HCT116 (cell line): ENCODE measurements around the gene C1orf141. TPM values are rescaled to one million over a fixed set of nuclear protein-coding genes. Genes with fewer than 3 reads are reported as not detected.

Source experiments
- ATAC-seq: fragments of 200-7000 bp; cut with Tn5 transposase; 2 replicates; pipeline ENCODE4 v1.9.1; 2020; ENCODE audit warnings: mild to moderate bottlenecking, moderate library complexity
- BruUV-seq: library from RNA; stranded (reverse); fragments of 400-500 nt; replicated peaks from 2 replicates; lab custom pipeline; 2021; lab: Mats Ljungman, UMichigan
- CTCF ChIA-PET: fragments of 300-600 bp; sonication (Branson Sonifier 250); formaldehyde crosslinking; loops from one replicate; lab custom pipeline; 2021; ENCODE audit warnings: antibody characterized with exemption; lab: Charles Lee
- POLR2A ChIA-PET: fragments of 300-600, 350-600 bp; sonication (Branson Sonifier 250); formaldehyde crosslinking; loops from one replicate; lab custom pipeline; 2021; ENCODE audit warnings: antibody characterized with exemption; lab: Charles Lee
- RAD21 ChIA-PET, 2 experiments: fragments of 300-600 bp; sonication (Branson Sonifier 250); formaldehyde crosslinking; loops; one replicate each; lab custom pipeline; 2023; ENCODE audit warnings: low total read pairs in 2 of 2; ENCODE audit not compliant: uncharacterized antibody in 2 of 2, unreplicated experiment in 2 of 2, low non-redundant PET in 1 of 2; lab: Charles Lee
- DNase-seq: peaks from one replicate; pipeline ENCODE4 v3.0.0-alpha.2; 2010; ENCODE audit warnings: low read depth, low spot score
- H2AFZ ChIP-seq: fragments of 200-600 bp; shearing (Covaris generic), sonication (generic); 2 replicates; pipeline ENCODE4 v1.6.1; 2017; ENCODE audit warnings: low read depth, mixed run types, mixed read lengths, antibody characterized with exemption, low read length; ENCODE audit not compliant: poor library complexity, severe bottlenecking
- H3K27ac ChIP-seq: 2 replicates; pipeline ENCODE4 v1.5.1; 2012; ENCODE audit warnings: low read depth, low read length
- H3K27me3 ChIP-seq: fragments of 200-600 bp; sonication (generic); 2 replicates; pipeline ENCODE4 v1.6.1; 2016; ENCODE audit warnings: mixed run types, low read length, mixed read lengths; ENCODE audit not compliant: insufficient read depth
- H3K36me3 ChIP-seq, 2 experiments: fragments of 200-500 bp in 1 of 2; fragments of 200-600 bp in 1 of 2; sonication (Bioruptor generic) in 1 of 2; sonication (generic) in 1 of 2; 2 replicates each; pipeline versions ENCODE4 v1.5.1 to v1.6.1; 2014 to 2016; ENCODE audit warnings: low read length in 2 of 2, inconsistent platforms in 1 of 2, mixed read lengths in 1 of 2, mixed run types in 1 of 2; ENCODE audit not compliant: insufficient read depth in 2 of 2, control insufficient read depth in 1 of 2
- H3K4me1 ChIP-seq, 2 experiments: fragments of 200-600 bp in 1 of 2; sonication (generic) in 1 of 2; 2 replicates each; pipeline versions ENCODE4 v1.5.1 to v1.6.1; 2012 to 2017; ENCODE audit warnings: low read length in 2 of 2, inconsistent platforms in 1 of 2, mild to moderate bottlenecking in 1 of 2, mixed read lengths in 1 of 2, mixed run types in 1 of 2, moderate library complexity in 1 of 2; ENCODE audit not compliant: insufficient read depth in 2 of 2, control insufficient read depth in 1 of 2
- H3K4me2 ChIP-seq: fragments of 200-600 bp; sonication (generic); 2 replicates; pipeline ENCODE4 v1.6.1; 2017; ENCODE audit warnings: mixed run types, low read length, mixed read lengths
- H3K4me3 ChIP-seq, 2 experiments: fragments of 200-600 bp in 1 of 2; sonication (generic) in 1 of 2; replicated peaks in 1 of 2; 2 replicates each; pipeline ENCODE4 v1.5.1; 2011 to 2016; ENCODE audit warnings: low read length in 2 of 2, control low read depth in 1 of 2, low read depth in 1 of 2, mild to moderate bottlenecking in 1 of 2, mixed read lengths in 1 of 2, mixed run types in 1 of 2
- H3K79me2 ChIP-seq: fragments of 200-600 bp; sonication (generic); 2 replicates; pipeline ENCODE4 v1.6.1; 2017; ENCODE audit warnings: mild to moderate bottlenecking, mixed run types, low read length, moderate library complexity, mixed read lengths; ENCODE audit not compliant: insufficient read depth
- H3K9ac ChIP-seq: fragments of 200-600 bp; sonication (generic); 2 replicates; pipeline ENCODE4 v1.6.1; 2016; ENCODE audit warnings: low read length, mixed read lengths
- H3K9me2 ChIP-seq: fragments of 200-600 bp; sonication (generic), shearing (Covaris generic); 2 replicates; pipeline ENCODE4 v1.6.1; 2017; ENCODE audit warnings: mixed run types, mild to moderate bottlenecking, moderate library complexity; ENCODE audit not compliant: insufficient read depth
- H3K9me3 ChIP-seq, 2 experiments: fragments of 200-500 bp in 1 of 2; fragments of 200-600 bp in 1 of 2; sonication (Bioruptor generic) in 1 of 2; sonication (generic) in 1 of 2; 2 replicates each; pipeline ENCODE4 v1.6.1; 2014 to 2017; ENCODE audit warnings: low read length in 2 of 2, mixed read lengths in 2 of 2, inconsistent platforms in 1 of 2, low read depth in 1 of 2, mild to moderate bottlenecking in 1 of 2, mixed run types in 1 of 2, moderate library complexity in 1 of 2; ENCODE audit not compliant: control insufficient read depth in 1 of 2, insufficient read depth in 1 of 2
- H4K20me1 ChIP-seq: fragments of 200-600 bp; sonication (generic), shearing (Covaris generic); 2 replicates; pipeline ENCODE4 v1.6.1; 2017; ENCODE audit warnings: mixed run types, mild to moderate bottlenecking, moderate library complexity; ENCODE audit not compliant: insufficient read depth
- CBX3 ChIP-seq: IDR thresholded peaks from 2 replicates; pipeline ENCODE4 v1.6.1; 2012; ENCODE audit warnings: low read depth
- CEBPB ChIP-seq: IDR thresholded peaks from 2 replicates; pipeline ENCODE4 v1.6.1; 2012; ENCODE audit warnings: low read depth
- EGR1 ChIP-seq: IDR thresholded peaks from 2 replicates; pipeline ENCODE4 v1.6.1; 2012; ENCODE audit warnings: low read depth
- EZH2 ChIP-seq: fragments of 200-600 bp; sonication (generic); IDR thresholded peaks from 2 replicates; pipeline ENCODE4 v1.6.1; 2017; ENCODE audit warnings: antibody characterized with exemption, mixed run types
- EZH2phosphoT487 ChIP-seq: fragments of 200-600 bp; IDR thresholded peaks from 2 replicates; pipeline ENCODE4 v1.6.1; 2018; ENCODE audit warnings: antibody characterized with exemption, borderline replicate concordance
- FOSL1 ChIP-seq: IDR thresholded peaks from 2 replicates; pipeline ENCODE4 v1.6.1; 2012; ENCODE audit warnings: low read depth
- JUND ChIP-seq: IDR thresholded peaks from 2 replicates; pipeline ENCODE4 v1.6.1; 2012
- POLR2A ChIP-seq: IDR thresholded peaks from 2 replicates; pipeline ENCODE4 v1.7.0; 2011; ENCODE audit warnings: borderline replicate concordance; ENCODE audit not compliant: insufficient read depth, insufficient read length; ENCODE audit errors: extremely low read depth
- POLR2AphosphoS5 ChIP-seq: IDR thresholded peaks from 2 replicates; pipeline ENCODE4 v1.6.1; 2011; ENCODE audit warnings: mild to moderate bottlenecking, low read depth, low read length, moderate library complexity
- RAD21 ChIP-seq: IDR thresholded peaks from 2 replicates; pipeline ENCODE4 v1.6.1; 2012; ENCODE audit warnings: low read depth, mild to moderate bottlenecking
- SP1 ChIP-seq: IDR thresholded peaks from 2 replicates; pipeline ENCODE4 v1.6.1; 2012; ENCODE audit warnings: low read depth
- SRF ChIP-seq: IDR thresholded peaks from 2 replicates; pipeline ENCODE4 v1.6.1; 2012; ENCODE audit warnings: low read depth
- YY1 ChIP-seq: IDR thresholded peaks from 2 replicates; pipeline ENCODE4 v1.6.1; 2011; ENCODE audit warnings: low read length, low read depth, moderate library complexity, mild to moderate bottlenecking; ENCODE audit not compliant: insufficient replicate concordance; ENCODE audit errors: extremely low read depth
- ZNF274 ChIP-seq: fragments of 200-500 bp; sonication (Bioruptor generic); IDR thresholded peaks from 2 replicates; pipeline ENCODE4 v1.6.1; 2014; ENCODE audit warnings: mild to moderate bottlenecking, low read depth, low read length, inconsistent platforms
- intact Hi-C: fragments of 100-400 bp; cut with micrococcal nuclease; formaldehyde crosslinking; loops from 2 replicates; pipeline ENCODE4 v1.10.0; 2022
- total RNA-seq: library from RNA; stranded (reverse); gene quantifications from one replicate; pipeline ENCODE4 v1.2.1, GENCODE V29; 2021; ENCODE audit not compliant: unreplicated experiment
- TF ChIP-seq, protein P1 (sequence below): IDR thresholded peaks from 2 replicates; pipeline ENCODE4 v1.6.1; 2012; ENCODE audit warnings: low read depth
- TF ChIP-seq, protein P2 (sequence below): IDR thresholded peaks from 2 replicates; pipeline ENCODE4 v1.6.1; 2012
- TF ChIP-seq, protein P3 (sequence below), 3 experiments: fragments of 200-600 bp in 1 of 3; sonication (generic) in 1 of 3; IDR thresholded peaks in 2 of 3; conservative IDR thresholded peaks in 1 of 3; 2 replicates each; pipeline ENCODE4 v1.5.1; 2012 to 2017; ENCODE audit warnings: low read depth in 2 of 3, low read length in 2 of 3, antibody characterized with exemption in 1 of 3, borderline replicate concordance in 1 of 3, control low read depth in 1 of 3, mild to moderate bottlenecking in 1 of 3, mixed read lengths in 1 of 3, mixed run types in 1 of 3, moderate library complexity in 1 of 3; ENCODE audit not compliant: insufficient read depth in 1 of 3
- TF ChIP-seq, protein P4 (sequence below): IDR thresholded peaks from 2 replicates; pipeline ENCODE4 v1.6.1; 2012

Gene C1orf141
- total RNA-seq, 1 experiment from 2014 or later = not detected

DNA sequence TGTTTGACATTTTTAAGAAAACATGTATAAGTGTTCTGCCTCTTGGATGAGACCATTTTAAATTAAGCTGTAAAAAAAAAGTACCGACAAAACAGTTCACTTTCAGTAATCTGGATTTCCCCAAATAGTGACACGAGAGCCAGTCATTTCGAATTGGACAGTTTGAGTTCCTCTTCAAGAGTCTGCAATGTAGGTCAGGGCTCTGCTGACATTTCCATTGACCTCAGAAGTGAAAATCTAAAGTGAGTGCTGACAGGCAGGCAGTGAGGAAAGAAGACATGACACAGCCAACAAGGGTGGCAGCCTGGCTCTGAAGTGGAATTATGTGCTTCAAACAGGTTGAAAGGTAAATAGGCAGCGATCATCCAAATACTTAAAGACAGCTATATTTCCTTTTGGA lies 31.4 kb upstream of the C1orf141 start, which contains the start of gene IL23R:
IL23R (plus strand) TSS at position 259 of the 400 bp plus-strand sequence. CDS start 1,667 bp downstream, outside the sequence.
- DNase-seq = no peak
- no TSS peak for BruUV-seq

More for the DNA sequence above, 31.4 kb upstream of the C1orf141 start, which contains the start of gene IL23R:
- Histone ChIP-seq H3K9ac (no peak within 1 kb of the TSS), H3K4me1 (peaks cover 0 to 18% of the 10 kb centered on the region in 2 experiments; a peak in 2 of 4 replicates), H4K20me1 (no peaks in the 10 kb centered on the region), H3K36me3 (no peaks in the 10 kb centered on the region), H3K4me2 (no peak within 1 kb of the TSS), H3K79me2 (no peaks in the 10 kb centered on the region), H3K9me2 (no peaks in the 10 kb centered on the region), H3K27ac (no peak within 1 kb of the TSS), H3K4me3 (no peak within 1 kb of the TSS), H2AFZ (no peak within 1 kb of the TSS), H3K27me3 (no peaks in the 10 kb centered on the region), H3K9me3 (no peaks in the 10 kb centered on the region)
- intact Hi-C loops = no loop called here
- ChIA-PET POLR2A (no interaction called here), CTCF (no interaction called here), RAD21 (no interaction called here)
- ATAC-seq = no peak
- no peak for TF ChIP-seq POLR2A
- no peak for TF ChIP-seq SP1
- no peak for TF ChIP-seq JUND
- TF ChIP-seq, protein P1, sequence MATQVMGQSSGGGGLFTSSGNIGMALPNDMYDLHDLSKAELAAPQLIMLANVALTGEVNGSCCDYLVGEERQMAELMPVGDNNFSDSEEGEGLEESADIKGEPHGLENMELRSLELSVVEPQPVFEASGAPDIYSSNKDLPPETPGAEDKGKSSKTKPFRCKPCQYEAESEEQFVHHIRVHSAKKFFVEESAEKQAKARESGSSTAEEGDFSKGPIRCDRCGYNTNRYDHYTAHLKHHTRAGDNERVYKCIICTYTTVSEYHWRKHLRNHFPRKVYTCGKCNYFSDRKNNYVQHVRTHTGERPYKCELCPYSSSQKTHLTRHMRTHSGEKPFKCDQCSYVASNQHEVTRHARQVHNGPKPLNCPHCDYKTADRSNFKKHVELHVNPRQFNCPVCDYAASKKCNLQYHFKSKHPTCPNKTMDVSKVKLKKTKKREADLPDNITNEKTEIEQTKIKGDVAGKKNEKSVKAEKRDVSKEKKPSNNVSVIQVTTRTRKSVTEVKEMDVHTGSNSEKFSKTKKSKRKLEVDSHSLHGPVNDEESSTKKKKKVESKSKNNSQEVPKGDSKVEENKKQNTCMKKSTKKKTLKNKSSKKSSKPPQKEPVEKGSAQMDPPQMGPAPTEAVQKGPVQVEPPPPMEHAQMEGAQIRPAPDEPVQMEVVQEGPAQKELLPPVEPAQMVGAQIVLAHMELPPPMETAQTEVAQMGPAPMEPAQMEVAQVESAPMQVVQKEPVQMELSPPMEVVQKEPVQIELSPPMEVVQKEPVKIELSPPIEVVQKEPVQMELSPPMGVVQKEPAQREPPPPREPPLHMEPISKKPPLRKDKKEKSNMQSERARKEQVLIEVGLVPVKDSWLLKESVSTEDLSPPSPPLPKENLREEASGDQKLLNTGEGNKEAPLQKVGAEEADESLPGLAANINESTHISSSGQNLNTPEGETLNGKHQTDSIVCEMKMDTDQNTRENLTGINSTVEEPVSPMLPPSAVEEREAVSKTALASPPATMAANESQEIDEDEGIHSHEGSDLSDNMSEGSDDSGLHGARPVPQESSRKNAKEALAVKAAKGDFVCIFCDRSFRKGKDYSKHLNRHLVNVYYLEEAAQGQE = no peak
- no peak for TF ChIP-seq EZH2
- TF ChIP-seq EGR1 = no peak
- TF ChIP-seq FOSL1 = no peak
- TF ChIP-seq, protein P2, sequence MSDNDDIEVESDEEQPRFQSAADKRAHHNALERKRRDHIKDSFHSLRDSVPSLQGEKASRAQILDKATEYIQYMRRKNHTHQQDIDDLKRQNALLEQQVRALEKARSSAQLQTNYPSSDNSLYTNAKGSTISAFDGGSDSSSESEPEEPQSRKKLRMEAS = no peak
- no peak for TF ChIP-seq CBX3
- TF ChIP-seq SRF = no peak
- no peak for TF ChIP-seq EZH2phosphoT487
- no peak for TF ChIP-seq YY1
- TF ChIP-seq, protein P3, sequence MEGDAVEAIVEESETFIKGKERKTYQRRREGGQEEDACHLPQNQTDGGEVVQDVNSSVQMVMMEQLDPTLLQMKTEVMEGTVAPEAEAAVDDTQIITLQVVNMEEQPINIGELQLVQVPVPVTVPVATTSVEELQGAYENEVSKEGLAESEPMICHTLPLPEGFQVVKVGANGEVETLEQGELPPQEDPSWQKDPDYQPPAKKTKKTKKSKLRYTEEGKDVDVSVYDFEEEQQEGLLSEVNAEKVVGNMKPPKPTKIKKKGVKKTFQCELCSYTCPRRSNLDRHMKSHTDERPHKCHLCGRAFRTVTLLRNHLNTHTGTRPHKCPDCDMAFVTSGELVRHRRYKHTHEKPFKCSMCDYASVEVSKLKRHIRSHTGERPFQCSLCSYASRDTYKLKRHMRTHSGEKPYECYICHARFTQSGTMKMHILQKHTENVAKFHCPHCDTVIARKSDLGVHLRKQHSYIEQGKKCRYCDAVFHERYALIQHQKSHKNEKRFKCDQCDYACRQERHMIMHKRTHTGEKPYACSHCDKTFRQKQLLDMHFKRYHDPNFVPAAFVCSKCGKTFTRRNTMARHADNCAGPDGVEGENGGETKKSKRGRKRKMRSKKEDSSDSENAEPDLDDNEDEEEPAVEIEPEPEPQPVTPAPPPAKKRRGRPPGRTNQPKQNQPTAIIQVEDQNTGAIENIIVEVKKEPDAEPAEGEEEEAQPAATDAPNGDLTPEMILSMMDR (IDR thresholded peaks at IDR 0.05 in 2 of 3, conservative IDR thresholded peaks at IDR 0.05 in 1 of 3; ENCODE audit: borderline replicate concordance in 1 of 3, insufficient read depth in 1 of 3, low read depth in 2 of 3, low read length in 2 of 3) = no peak
- TF ChIP-seq RAD21 = no peak
- TF ChIP-seq ZNF274 = no peak
- TF ChIP-seq, protein P4, sequence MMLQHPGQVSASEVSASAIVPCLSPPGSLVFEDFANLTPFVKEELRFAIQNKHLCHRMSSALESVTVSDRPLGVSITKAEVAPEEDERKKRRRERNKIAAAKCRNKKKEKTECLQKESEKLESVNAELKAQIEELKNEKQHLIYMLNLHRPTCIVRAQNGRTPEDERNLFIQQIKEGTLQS = no peak
- no peak for TF ChIP-seq POLR2AphosphoS5
- TF ChIP-seq CEBPB = no peak
